Peyer's patch (tissue), 4 donors: Measurements from ENCODE around the gene ACAP1. TPM values are rescaled to one million over a fixed set of nuclear protein-coding genes. Genes with fewer than 3 reads are reported as not detected.
"Not testable (repeated sequence)": the region's sequence is repeated elsewhere in the genome, so short reads cannot be mapped to it uniquely, and the experiment has no call there.

Source experiments
- DNase-seq, 3 donors: peaks; one replicate each; pipeline ENCODE4 v3.0.0-alpha.2; 2017 to 2019
- H3K27ac ChIP-seq, 4 donors: fragments of 200-600 bp; sonication (generic); one replicate each; pipeline ENCODE4 v1.5.1; 2016 to 2019
- H3K27me3 ChIP-seq, 2 donors: fragments of 200-600 bp; sonication (generic); one replicate each; pipeline ENCODE4 v1.5.1; 2019
- H3K36me3 ChIP-seq, 3 donors: fragments of 200-600 bp; sonication (generic); one replicate each; pipeline ENCODE4 v1.5.1; 2016 to 2019
- H3K4me1 ChIP-seq, 4 donors: fragments of 200-600 bp; sonication (generic); one replicate each; pipeline ENCODE4 v1.5.1; 2016 to 2019
- H3K4me3 ChIP-seq, 4 donors: fragments of 200-600 bp; sonication (generic); 1 replicate in 3 of 4; 2 replicates in 1 of 4; pipeline ENCODE4 v1.5.1; 2016 to 2019; ENCODE audit warnings: mild to moderate bottlenecking in 1 of 4
- H3K9me3 ChIP-seq, 4 donors: fragments of 200-600 bp; sonication (generic); one replicate each; pipeline ENCODE4 v1.5.1; 2016 to 2019; ENCODE audit warnings: mild to moderate bottlenecking in 1 of 4
- POLR2A ChIP-seq, 2 donors: fragments of 450-650 bp; IDR thresholded peaks; one replicate each; pipeline ENCODE4 v1.5.1; 2017; ENCODE audit warnings: antibody characterized with exemption in 2 of 2, mild to moderate bottlenecking in 2 of 2, moderate library complexity in 2 of 2
- total RNA-seq, 4 donors: library from RNA; depleted of rRNA; stranded (reverse); fragments of >200 nt; gene quantifications; one replicate each; pipeline ENCODE4 v1.1.0, GENCODE V29; 2016
- TF ChIP-seq, protein P1 (sequence below), 6 experiments: fragments of 450-650 bp in 4 of 6; fragments of 200-600 bp in 2 of 6; sonication (generic) in 1 of 6; IDR thresholded peaks; one replicate each; pipeline ENCODE4 v1.5.1; 2017 to 2019; ENCODE audit warnings: antibody characterized with exemption in 6 of 6, mild to moderate bottlenecking in 3 of 6, moderate library complexity in 1 of 6

ACAP1 gene
- total RNA-seq, 4 donors from 2014 or later: 15.6 to 696 (median 24.0) TPM

DNA sequence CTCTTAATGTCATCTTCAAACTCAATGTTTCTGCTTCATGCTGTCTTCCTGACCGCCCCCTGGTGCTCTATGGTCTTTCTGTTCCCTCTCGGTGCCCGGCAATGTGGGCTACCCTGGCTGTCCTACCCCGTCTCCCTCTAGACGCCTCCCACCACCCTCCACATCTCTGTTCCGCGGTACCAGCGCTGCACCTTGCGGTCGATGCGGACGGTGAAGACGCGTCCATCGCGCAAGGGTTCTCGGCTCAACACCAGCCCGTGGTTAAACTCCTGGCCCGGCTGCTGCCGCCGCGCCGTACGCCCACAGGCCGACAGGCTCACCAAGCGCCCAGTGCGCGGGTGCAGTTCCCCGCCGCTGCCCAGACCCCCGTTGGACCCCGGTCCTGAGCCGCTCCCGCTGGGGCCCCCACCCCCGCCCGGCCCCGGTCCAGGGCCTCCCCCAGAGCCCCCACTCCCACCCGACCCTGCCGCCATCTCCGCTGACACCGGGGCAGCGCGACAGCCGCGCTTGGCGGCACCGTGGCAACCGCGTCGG lies 7.4 kb upstream of the ACAP1 start, which contains the start of gene NEURL4:
Gene NEURL4 (minus strand): TSS at position 496 of the 534 bp plus-strand sequence. CDS start 23 bp downstream, at position 473.
- peak within 1 kb of the TSS; percentile 84 to 94 (median 90) for H3K27ac ChIP-seq
- no peaks in the 10 kb centered on the region for H3K27me3 ChIP-seq
- H3K36me3 ChIP-seq: peaks cover 0 to 17% (median 0%) of the 10 kb centered on the region in 3 donors
- TF ChIP-seq, protein P1, sequence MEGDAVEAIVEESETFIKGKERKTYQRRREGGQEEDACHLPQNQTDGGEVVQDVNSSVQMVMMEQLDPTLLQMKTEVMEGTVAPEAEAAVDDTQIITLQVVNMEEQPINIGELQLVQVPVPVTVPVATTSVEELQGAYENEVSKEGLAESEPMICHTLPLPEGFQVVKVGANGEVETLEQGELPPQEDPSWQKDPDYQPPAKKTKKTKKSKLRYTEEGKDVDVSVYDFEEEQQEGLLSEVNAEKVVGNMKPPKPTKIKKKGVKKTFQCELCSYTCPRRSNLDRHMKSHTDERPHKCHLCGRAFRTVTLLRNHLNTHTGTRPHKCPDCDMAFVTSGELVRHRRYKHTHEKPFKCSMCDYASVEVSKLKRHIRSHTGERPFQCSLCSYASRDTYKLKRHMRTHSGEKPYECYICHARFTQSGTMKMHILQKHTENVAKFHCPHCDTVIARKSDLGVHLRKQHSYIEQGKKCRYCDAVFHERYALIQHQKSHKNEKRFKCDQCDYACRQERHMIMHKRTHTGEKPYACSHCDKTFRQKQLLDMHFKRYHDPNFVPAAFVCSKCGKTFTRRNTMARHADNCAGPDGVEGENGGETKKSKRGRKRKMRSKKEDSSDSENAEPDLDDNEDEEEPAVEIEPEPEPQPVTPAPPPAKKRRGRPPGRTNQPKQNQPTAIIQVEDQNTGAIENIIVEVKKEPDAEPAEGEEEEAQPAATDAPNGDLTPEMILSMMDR (IDR thresholded peaks at IDR 0.05): no peak
- TF ChIP-seq POLR2A (IDR thresholded peaks at IDR 0.05): no peak
- DNase-seq: peak in 1 of 3 donors; percentile 62
- H3K9me3 ChIP-seq: no peaks in the 10 kb centered on the region
- peak within 1 kb of the TSS; percentile 69 to 94 (median 87) for H3K4me3 ChIP-seq
- peaks cover 0 to 18% (median 11%) of the 10 kb centered on the region in 4 donors for H3K4me1 ChIP-seq

DNA sequence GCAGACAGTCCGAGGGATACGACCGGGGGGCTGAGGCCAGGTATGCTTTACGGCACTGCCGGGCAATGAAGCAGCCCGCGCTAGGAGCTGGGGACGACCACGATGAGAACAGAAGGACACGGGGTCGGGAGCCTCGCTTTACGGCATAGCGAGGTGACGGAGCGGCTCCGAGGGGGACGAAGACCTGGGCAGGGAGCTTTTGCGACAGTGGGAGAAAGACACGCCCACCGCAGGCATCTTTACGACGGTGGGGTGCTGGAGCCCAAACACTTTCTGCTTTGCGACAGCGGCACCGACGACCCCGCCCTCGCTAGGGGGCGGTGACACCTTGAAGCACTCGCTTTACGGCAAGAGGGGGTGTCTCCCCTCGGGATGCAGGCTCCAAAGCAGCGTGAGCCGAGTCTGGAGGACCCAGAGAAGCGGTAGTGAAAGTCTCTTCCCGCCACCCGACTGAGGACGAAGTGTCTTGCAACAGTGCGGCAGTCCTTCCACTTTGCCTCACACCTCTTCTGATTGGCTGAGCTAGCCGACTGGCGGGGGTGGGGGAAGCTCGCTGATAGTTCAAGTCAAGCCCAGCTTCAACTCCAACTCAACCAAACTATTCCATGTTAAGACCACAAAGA lies 6.8 kb upstream of the ACAP1 start:
- Histone ChIP-seq H3K4me1 (peaks cover 0 to 18% (median 11%) of the 10 kb centered on the region in 4 donors), H3K27me3 (no peaks in the 10 kb centered on the region), H3K9me3 (no peaks in the 10 kb centered on the region), H3K27ac (peak overlapping the region; percentile 84 to 94 (median 90)), H3K36me3 (peaks cover 0 to 11% (median 0%) of the 10 kb centered on the region in 3 donors), H3K4me3 (peak overlapping the region; percentile 69 to 94 (median 87))
- peak; percentile 97 to 99 (median 99) for DNase-seq
- TF ChIP-seq, protein P1 (IDR thresholded peaks at IDR 0.05): peak in 1 of 6 experiments; percentile 17
- peak; percentile 56 to 61 for TF ChIP-seq POLR2A (IDR thresholded peaks at IDR 0.05)

DNA sequence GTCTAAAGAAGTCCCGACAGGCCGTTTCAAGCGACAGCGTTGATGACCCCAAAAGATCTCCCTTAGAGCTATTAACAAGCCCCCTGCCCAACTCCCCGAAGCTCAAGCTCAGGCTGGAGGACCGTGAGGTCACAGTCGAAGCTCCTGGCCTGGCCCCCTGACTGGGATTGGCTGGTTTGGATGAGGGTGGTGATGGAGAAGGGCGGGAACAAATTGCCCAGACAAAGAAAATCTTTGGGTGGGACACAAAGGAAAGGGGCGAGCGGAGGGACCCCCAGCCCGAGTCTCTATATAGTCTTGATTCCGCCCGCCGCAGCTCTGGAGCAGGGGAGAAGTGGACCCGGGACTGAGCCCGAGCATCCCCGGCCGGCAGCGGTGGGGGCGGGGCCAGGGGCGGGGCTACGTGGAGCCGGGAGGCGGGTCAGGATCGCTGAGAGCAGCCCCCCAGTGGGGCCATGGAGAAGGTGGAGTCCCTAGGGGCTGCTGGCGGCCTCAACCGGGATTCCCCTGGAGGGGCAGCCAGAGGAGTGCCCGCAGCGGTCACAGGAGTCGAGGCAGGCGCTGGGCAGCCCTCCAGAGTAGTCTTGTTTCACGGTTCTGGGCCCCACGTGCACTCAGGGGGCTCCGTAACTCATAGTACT lies 6.2 kb upstream of the ACAP1 start:
- Histone ChIP-seq H3K4me1 (peaks cover 0 to 18% (median 12%) of the 10 kb centered on the region in 4 donors), H3K9me3 (no peaks in the 10 kb centered on the region), H3K36me3 (peaks cover 0 to 5% (median 0%) of the 10 kb centered on the region in 3 donors), H3K27me3 (no peaks in the 10 kb centered on the region), H3K4me3 (peak overlapping the region; percentile 69 to 94 (median 87)), H3K27ac (peak overlapping the region; percentile 84 to 94 (median 90))
- peak; percentile 80 to 89 (median 80) for DNase-seq
- no peak for TF ChIP-seq POLR2A (IDR thresholded peaks at IDR 0.05)
- TF ChIP-seq, protein P1 (IDR thresholded peaks at IDR 0.05): no peak

DNA sequence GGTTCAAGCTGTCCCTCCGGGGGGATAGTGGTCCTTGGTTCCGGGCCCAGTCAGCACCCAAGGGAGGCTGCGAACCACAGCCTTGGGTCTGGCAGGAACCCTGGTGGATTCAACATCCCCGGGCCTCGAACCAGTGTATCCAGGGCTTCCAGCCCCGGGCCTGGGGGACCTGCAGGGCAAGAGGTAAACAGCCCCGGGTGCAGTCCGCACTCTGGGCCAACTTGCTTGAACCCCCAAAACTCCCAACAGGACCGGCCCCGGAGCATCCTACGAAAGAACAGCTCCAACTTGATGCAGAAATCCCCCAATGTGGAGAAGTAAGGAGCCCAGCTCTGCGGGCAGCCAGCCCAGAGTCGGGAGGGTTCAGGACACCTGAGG lies 5.7 kb upstream of the ACAP1 start:
- DNase-seq: no peak
- Histone ChIP-seq H3K27ac (peak overlapping the region; percentile 84 to 94 (median 90)), H3K4me3 (peak overlapping the region; percentile 69 to 94 (median 87)), H3K27me3 (no peaks in the 10 kb centered on the region), H3K4me1 (peaks cover 0 to 23% (median 15%) of the 10 kb centered on the region in 4 donors), H3K36me3 (no peaks in the 10 kb centered on the region), H3K9me3 (no peaks in the 10 kb centered on the region)
- TF ChIP-seq POLR2A (IDR thresholded peaks at IDR 0.05): no peak
- TF ChIP-seq, protein P1 (IDR thresholded peaks at IDR 0.05): no peak

DNA sequence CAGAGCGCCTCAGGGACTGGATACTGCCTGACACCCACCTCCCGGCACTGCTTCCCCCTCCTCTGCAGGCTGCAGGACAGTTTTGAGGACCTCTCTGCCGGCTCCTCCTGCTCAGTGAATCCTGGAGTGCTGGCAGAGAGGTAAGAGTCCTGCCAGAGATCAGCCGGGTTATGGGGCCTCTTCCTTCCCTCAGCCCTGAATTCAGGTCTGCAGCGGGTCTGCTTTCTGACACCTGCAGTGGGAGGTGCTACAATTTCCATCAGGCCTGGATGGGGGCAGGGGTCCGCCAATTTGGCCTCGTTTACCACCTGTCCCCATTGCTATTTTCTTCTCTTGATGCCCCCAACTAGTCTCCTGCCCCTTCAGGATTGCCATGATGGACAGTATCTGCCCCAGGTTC lies 4.2 kb upstream of the ACAP1 start:
- Histone ChIP-seq H3K4me3 (no peak overlapping the region), H3K4me1 (peaks cover 0 to 26% (median 17%) of the 10 kb centered on the region in 4 donors), H3K27me3 (no peaks in the 10 kb centered on the region), H3K9me3 (no peaks in the 10 kb centered on the region), H3K36me3 (no peaks in the 10 kb centered on the region), H3K27ac (peak overlapping the region in 2 of 4 donors; percentile 29 to 59)
- TF ChIP-seq, protein P1 (IDR thresholded peaks at IDR 0.05): no peak
- no peak for TF ChIP-seq POLR2A (IDR thresholded peaks at IDR 0.05)
- DNase-seq: no peak

DNA sequence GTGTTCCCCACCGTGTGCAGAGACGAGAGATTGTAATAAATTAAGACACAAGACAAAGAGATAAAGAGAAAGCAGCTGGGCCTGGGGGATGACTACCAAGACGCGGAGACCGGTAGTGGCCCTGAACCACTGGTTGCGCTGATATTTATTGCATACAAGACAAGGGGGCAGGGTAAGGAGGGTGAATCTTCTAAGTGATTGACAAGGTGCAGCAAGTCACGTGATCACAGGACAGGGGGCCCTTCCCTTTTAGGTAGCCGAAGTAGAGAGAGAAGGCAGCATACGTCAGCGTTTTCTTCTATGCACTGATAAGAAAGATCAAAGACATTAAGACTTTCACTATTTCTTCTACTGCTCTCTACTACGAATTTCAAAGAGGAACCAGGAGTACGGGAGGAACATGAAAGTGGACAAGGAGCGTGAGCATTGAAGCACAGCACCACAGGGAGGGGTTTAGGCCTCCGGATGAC lies 3.7 kb upstream of the ACAP1 start:
- peak overlapping the region in 3 of 4 donors; percentile 18 to 59 (median 29) for H3K27ac ChIP-seq
- H3K9me3 ChIP-seq, H3K4me3 ChIP-seq, H3K27me3 ChIP-seq, H3K36me3 ChIP-seq: not testable (repeated sequence)
- peaks cover 0 to 29% (median 17%) of the 10 kb centered on the region in 4 donors for H3K4me1 ChIP-seq
- DNase-seq: peak in 2 of 3 donors; percentile 69 to 71
